Measurements from ENCODE around the gene MMP17. TPM values are rescaled to one million over a fixed set of nuclear protein-coding genes. Genes with fewer than 3 reads are reported as not detected.

The MMP17 gene
- total and polyA plus RNA-seq, 2 experiments from 2014 or later: 0.40 to 0.42 TPM

DNA sequence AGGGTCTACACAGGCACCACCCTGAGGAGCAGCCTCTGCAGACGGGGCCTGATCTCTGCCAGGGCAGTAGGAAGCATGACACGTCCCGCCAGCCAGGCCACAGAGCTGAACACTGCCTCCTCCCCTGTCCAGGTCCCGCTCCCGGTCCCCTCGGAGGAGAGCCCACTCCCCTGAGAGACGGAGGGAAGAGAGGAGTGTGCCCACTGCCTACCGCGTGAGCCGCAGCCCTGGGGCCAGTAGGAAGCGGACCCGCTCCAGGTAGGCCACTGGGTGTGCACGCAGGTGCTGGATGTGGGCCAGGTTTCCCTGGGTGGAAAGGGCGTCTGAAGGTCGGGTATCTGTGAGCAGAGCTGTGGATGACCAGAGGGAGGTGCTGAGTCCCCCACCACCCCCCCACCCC lies 41.9 kb upstream of the MMP17 start:
- 98% methylated on average over 14 of the region's 15 CpGs for whole genome bisulfite sequencing (ENCODE audit: low lambda C conversion rate, missing lambda C conversion rate)
- Histone ChIP-seq H3K36me3 (replicated peaks; ENCODE audit: insufficient read depth, low read depth) (no peaks in the 10 kb centered on the region), H3K4me2 (no peak overlapping the region)

DNA sequence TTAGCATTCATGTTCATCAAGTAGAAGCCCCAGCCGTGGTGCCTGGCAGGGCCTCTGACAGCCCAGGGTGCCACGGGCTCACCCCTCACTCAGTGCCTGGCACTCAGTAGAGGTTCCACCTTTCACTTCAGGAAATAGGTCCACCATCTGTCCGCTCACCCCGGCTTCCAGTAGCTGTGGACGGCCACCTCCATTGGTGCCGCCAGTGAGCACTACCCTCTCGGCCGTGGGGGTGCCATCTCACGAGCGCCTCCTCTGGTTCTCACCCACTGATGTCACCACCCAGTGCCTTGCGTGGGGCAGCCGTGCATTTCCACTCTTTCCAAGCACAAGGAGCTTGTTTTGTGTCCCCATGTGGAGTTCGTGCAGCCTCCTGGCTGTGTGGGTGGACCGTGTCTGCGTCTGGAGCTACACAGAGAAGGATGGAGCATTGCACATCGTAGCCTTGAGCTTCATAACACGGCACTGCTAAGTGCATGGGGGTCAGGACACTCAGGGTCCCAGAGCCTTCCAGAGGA lies 41.0 kb upstream of the MMP17 start:
- H3K9me3 ChIP-seq (ENCODE audit: low read depth): no peaks in the 10 kb centered on the region
- H3K4me1 ChIP-seq (ENCODE audit: insufficient read depth): no peaks in the 10 kb centered on the region
- H3K27me3 ChIP-seq: no peaks in the 10 kb centered on the region
- H3K36me3 ChIP-seq (replicated peaks; ENCODE audit: insufficient read depth, low read depth): no peaks in the 10 kb centered on the region
- no peak for DNase-seq (ENCODE audit: low spot score)
- H3K4me3 ChIP-seq: no peak overlapping the region
- no peaks in the 10 kb centered on the region for H3K9me2 ChIP-seq (replicated peaks; ENCODE audit: insufficient read depth)
- no peak overlapping the region for H2AFZ ChIP-seq
- H3K79me2 ChIP-seq: no peaks in the 10 kb centered on the region
- TF ChIP-seq CTCF (IDR thresholded peaks at IDR 0.05; ENCODE audit: poor library complexity): no peak
- no peak for TF ChIP-seq EZH2phosphoT487 (IDR thresholded peaks at IDR 0.05; ENCODE audit: low read depth, severe bottlenecking, unreplicated experiment)
- TF ChIP-seq EZH2 (IDR thresholded peaks at IDR 0.05; ENCODE audit: borderline replicate concordance): no peak
- H4K20me1 ChIP-seq (ENCODE audit: insufficient read depth, poor library complexity, severe bottlenecking): no peaks in the 10 kb centered on the region
- no peak overlapping the region for H3K27ac ChIP-seq
- H3K4me2 ChIP-seq: no peak overlapping the region
- 98% methylated on average over 17 of the region's 17 CpGs for WGBS (ENCODE audit: low lambda C conversion rate, missing lambda C conversion rate)

More for the DNA sequence above, 41.9 kb upstream of the MMP17 start:
- Histone ChIP-seq H3K9me3 (ENCODE audit: low read depth) (no peaks in the 10 kb centered on the region), H3K27ac (no peak overlapping the region), H3K9me2 (replicated peaks; ENCODE audit: insufficient read depth) (no peaks in the 10 kb centered on the region), H4K20me1 (ENCODE audit: insufficient read depth, poor library complexity, severe bottlenecking) (no peaks in the 10 kb centered on the region), H3K4me1 (ENCODE audit: insufficient read depth) (no peaks in the 10 kb centered on the region), H3K27me3 (no peaks in the 10 kb centered on the region), H3K79me2 (no peaks in the 10 kb centered on the region), H2AFZ (no peak overlapping the region), H3K4me3 (no peak overlapping the region)
- no peak for DNase-seq (ENCODE audit: low spot score)
- no peak for TF ChIP-seq EZH2phosphoT487 (IDR thresholded peaks at IDR 0.05; ENCODE audit: low read depth, severe bottlenecking, unreplicated experiment)
- no peak for TF ChIP-seq EZH2 (IDR thresholded peaks at IDR 0.05; ENCODE audit: borderline replicate concordance)
- no peak for TF ChIP-seq CTCF (IDR thresholded peaks at IDR 0.05; ENCODE audit: poor library complexity)

GRCh38 chr12:131788070-131788469 lies 40.1 kb upstream of the MMP17 start:
- no peak overlapping the region for H3K4me2 ChIP-seq
- H3K9me2 ChIP-seq (replicated peaks; ENCODE audit: insufficient read depth): no peaks in the 10 kb centered on the region
- TF ChIP-seq EZH2 (IDR thresholded peaks at IDR 0.05; ENCODE audit: borderline replicate concordance): no peak
- TF ChIP-seq EZH2phosphoT487 (IDR thresholded peaks at IDR 0.05; ENCODE audit: low read depth, severe bottlenecking, unreplicated experiment): no peak
- TF ChIP-seq CTCF (IDR thresholded peaks at IDR 0.05; ENCODE audit: poor library complexity): no peak
- H3K27ac ChIP-seq: no peak overlapping the region
- 94% methylated on average over 11 of the region's 11 CpGs for WGBS (ENCODE audit: low lambda C conversion rate, missing lambda C conversion rate)
- H2AFZ ChIP-seq: no peak overlapping the region
- H3K4me3 ChIP-seq: no peak overlapping the region
- no peak for DNase-seq (ENCODE audit: low spot score)
- H3K79me2 ChIP-seq: no peaks in the 10 kb centered on the region
- H3K36me3 ChIP-seq (replicated peaks; ENCODE audit: insufficient read depth, low read depth): no peaks in the 10 kb centered on the region
- no peaks in the 10 kb centered on the region for H3K27me3 ChIP-seq
- H3K9me3 ChIP-seq (ENCODE audit: low read depth): no peaks in the 10 kb centered on the region
- H3K4me1 ChIP-seq (ENCODE audit: insufficient read depth): no peaks in the 10 kb centered on the region
- no peaks in the 10 kb centered on the region for H4K20me1 ChIP-seq (ENCODE audit: insufficient read depth, poor library complexity, severe bottlenecking)
